PC-9 (cell line): ENCODE data around the gene ERC1. TPM values are rescaled to one million over a fixed set of nuclear protein-coding genes. Genes with fewer than 3 reads are reported as not detected.

Source experiments
- BruUV-seq: library from RNA; stranded (reverse); fragments of 400-500 nt; replicated peaks from 2 replicates; lab custom pipeline; 2021; lab: Mats Ljungman, UMichigan
- CTCF ChIA-PET: fragments of 300-600 bp; sonication (Branson Sonifier 250); formaldehyde crosslinking; loops from one replicate; lab custom pipeline; 2022; ENCODE audit warnings: antibody characterized with exemption; lab: Charles Lee
- POLR2A ChIA-PET: fragments of 300-600 bp; sonication (Branson Sonifier 250); formaldehyde crosslinking; loops from one replicate; lab custom pipeline; 2022; ENCODE audit warnings: antibody characterized with exemption; ENCODE audit not compliant: unreplicated experiment; lab: Charles Lee
- DNase-seq, 2 experiments: peaks; one replicate each; pipeline versions ENCODE4 v3.0.0 to v3.0.0-alpha.2; 2015 to 2022; ENCODE audit warnings: mixed read lengths in 1 of 2
- H2AFZ ChIP-seq: fragments of 200-600 bp; sonication (generic); 2 replicates; pipeline ENCODE4 v1.8.1; 2017; ENCODE audit warnings: antibody characterized with exemption
- H3F3A ChIP-seq: fragments of 200-600 bp; sonication (generic); 2 replicates; pipeline ENCODE4 v1.8.1; 2017; ENCODE audit warnings: antibody characterized with exemption, mild to moderate bottlenecking, low read depth; ENCODE audit not compliant: insufficient read depth
- H3K27ac ChIP-seq: fragments of 200-600 bp; sonication (generic); 2 replicates; pipeline ENCODE4 v1.6.1; 2016; ENCODE audit warnings: mixed run types
- H3K27me3 ChIP-seq: fragments of 200-600 bp; sonication (generic); 2 replicates; pipeline ENCODE4 v1.6.1; 2016; ENCODE audit warnings: low read depth, mixed run types; ENCODE audit not compliant: insufficient read depth
- H3K36me3 ChIP-seq: fragments of 200-600 bp; sonication (generic); 2 replicates; pipeline ENCODE4 v1.6.1; 2016; ENCODE audit warnings: low read depth, mixed run types
- H3K4me1 ChIP-seq: fragments of 200-600 bp; sonication (generic); replicated peaks from 2 replicates; pipeline ENCODE4 v1.6.1; 2016; ENCODE audit warnings: mixed run types; ENCODE audit not compliant: insufficient read depth
- H3K4me2 ChIP-seq: fragments of 200-600 bp; sonication (generic); 2 replicates; pipeline ENCODE4 v1.6.1; 2017; ENCODE audit warnings: mixed run types
- H3K4me3 ChIP-seq: fragments of 200-600 bp; sonication (generic); 2 replicates; pipeline ENCODE4 v1.6.1; 2016; ENCODE audit warnings: mixed run types
- H3K79me2 ChIP-seq: fragments of 200-600 bp; sonication (generic); 2 replicates; pipeline ENCODE4 v1.6.1; 2017; ENCODE audit warnings: low read depth, mixed run types
- H3K9me2 ChIP-seq: fragments of 200-600 bp; sonication (generic); 2 replicates; pipeline ENCODE4 v1.8.1; 2017; ENCODE audit warnings: mild to moderate bottlenecking; ENCODE audit not compliant: insufficient read depth
- H3K9me3 ChIP-seq: fragments of 200-600 bp; sonication (generic); 2 replicates; pipeline ENCODE4 v1.8.1; 2016; ENCODE audit warnings: low read depth; ENCODE audit not compliant: insufficient read depth
- H4K20me1 ChIP-seq: fragments of 200-600 bp; sonication (generic); 2 replicates; pipeline ENCODE4 v1.8.1; 2017; ENCODE audit not compliant: insufficient read depth
- EZH2 ChIP-seq: fragments of 200-600 bp; sonication (generic); IDR thresholded peaks from 2 replicates; pipeline ENCODE4 v1.8.0; 2017; ENCODE audit warnings: antibody characterized with exemption, low read depth
- intact Hi-C: fragments of 100-400 bp; cut with micrococcal nuclease; formaldehyde crosslinking; loops from one replicate; pipeline ENCODE4 v1.10.0; 2022; ENCODE audit not compliant: unreplicated experiment
- total RNA-seq: library from RNA; stranded (reverse); gene quantifications from 2 replicates; pipeline ENCODE4 v1.2.3, GENCODE V29; 2021
- TF ChIP-seq, protein P1 (sequence below): fragments of 200-600 bp; sonication (generic); conservative IDR thresholded peaks from 2 replicates; pipeline ENCODE4 v1.6.1; 2017; ENCODE audit warnings: mixed run types, antibody characterized with exemption, mild to moderate bottlenecking, moderate library complexity

Gene ERC1
- total RNA-seq, 1 experiment from 2014 or later, result 52.0 TPM

DNA sequence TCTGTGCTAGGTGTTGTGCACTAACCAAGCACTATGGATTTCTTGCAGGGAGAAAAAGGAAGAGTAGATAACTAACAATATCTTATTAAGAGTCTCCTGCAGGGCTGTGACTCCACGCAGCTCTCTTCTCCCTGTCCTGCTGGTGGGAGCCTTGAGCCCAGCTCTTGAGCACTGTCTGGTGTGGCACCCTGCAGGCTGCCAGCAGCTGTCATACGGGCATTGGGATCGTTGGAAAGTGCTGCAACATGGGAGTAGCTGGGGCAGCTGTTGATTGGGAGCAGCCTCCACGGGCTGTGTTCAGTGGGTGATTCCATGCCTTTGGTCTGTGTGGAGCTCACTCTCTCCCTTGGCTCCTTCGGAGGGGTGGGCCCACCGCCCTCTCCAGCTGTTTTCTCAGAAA lies 478.0 kb downstream of the ERC1 start:
- CTCF ChIA-PET, result no interaction called here
- TF ChIP-seq EZH2, result no peak
- TF ChIP-seq, protein P1, sequence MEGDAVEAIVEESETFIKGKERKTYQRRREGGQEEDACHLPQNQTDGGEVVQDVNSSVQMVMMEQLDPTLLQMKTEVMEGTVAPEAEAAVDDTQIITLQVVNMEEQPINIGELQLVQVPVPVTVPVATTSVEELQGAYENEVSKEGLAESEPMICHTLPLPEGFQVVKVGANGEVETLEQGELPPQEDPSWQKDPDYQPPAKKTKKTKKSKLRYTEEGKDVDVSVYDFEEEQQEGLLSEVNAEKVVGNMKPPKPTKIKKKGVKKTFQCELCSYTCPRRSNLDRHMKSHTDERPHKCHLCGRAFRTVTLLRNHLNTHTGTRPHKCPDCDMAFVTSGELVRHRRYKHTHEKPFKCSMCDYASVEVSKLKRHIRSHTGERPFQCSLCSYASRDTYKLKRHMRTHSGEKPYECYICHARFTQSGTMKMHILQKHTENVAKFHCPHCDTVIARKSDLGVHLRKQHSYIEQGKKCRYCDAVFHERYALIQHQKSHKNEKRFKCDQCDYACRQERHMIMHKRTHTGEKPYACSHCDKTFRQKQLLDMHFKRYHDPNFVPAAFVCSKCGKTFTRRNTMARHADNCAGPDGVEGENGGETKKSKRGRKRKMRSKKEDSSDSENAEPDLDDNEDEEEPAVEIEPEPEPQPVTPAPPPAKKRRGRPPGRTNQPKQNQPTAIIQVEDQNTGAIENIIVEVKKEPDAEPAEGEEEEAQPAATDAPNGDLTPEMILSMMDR, result no peak
- Histone ChIP-seq H3K27me3 (no peaks in the 10 kb centered on the region), H2AFZ (no peak overlapping the region), H3K27ac (no peak overlapping the region), H3K79me2 (no peaks in the 10 kb centered on the region), H3K36me3 (no peaks in the 10 kb centered on the region), H3K9me3 (no peaks in the 10 kb centered on the region), H4K20me1 (no peaks in the 10 kb centered on the region), H3K4me2 (no peak overlapping the region), H3K9me2 (no peaks in the 10 kb centered on the region), H3K4me1 (peaks cover 18% of the 10 kb centered on the region), H3F3A (peaks cover 15% of the 10 kb centered on the region), H3K4me3 (no peak overlapping the region)
- POLR2A ChIA-PET, result no interaction called here
- intact Hi-C loops, result no loop called here
- no peak for DNase-seq
- BruUV-seq, result no TSS peak

DNA sequence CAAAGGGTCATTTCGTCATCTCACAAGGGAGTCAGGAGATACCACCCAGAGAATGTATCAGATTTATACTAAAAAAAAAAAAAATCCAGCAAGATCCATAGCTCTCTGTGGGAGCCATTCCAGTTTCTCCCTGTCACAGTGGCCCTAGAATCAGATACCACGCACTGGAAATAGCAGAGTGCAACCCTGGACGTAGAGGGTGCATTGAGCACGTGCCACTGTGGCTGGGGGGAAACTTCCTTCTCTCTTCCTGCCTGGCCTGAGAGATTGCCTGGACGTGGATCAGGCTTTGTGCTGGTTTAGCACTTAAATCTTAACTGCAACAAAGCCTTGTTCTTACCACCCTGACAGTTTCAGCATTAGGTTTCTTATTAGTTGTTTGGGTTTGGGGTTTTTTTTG lies 479.0 kb downstream of the ERC1 start:
- Histone ChIP-seq H3F3A (peaks cover 24% of the 10 kb centered on the region), H3K4me2 (no peak overlapping the region), H3K4me1 (peaks cover 27% of the 10 kb centered on the region), H3K9me3 (no peaks in the 10 kb centered on the region), H3K27ac (no peak overlapping the region), H3K79me2 (no peaks in the 10 kb centered on the region), H3K4me3 (no peak overlapping the region), H3K27me3 (no peaks in the 10 kb centered on the region), H2AFZ (no peak overlapping the region), H4K20me1 (no peaks in the 10 kb centered on the region), H3K9me2 (no peaks in the 10 kb centered on the region), H3K36me3 (no peaks in the 10 kb centered on the region)
- ChIA-PET POLR2A (interaction anchor here (0.6 kb wide), 1 partner anchor 682 kb away, joined by 6 read pairs; no protein-coding TSS in a partner anchor), CTCF (no interaction called here)
- intact Hi-C loops, result no loop called here
- no peak for DNase-seq
- BruUV-seq, result no TSS peak
- no peak for TF ChIP-seq EZH2
- TF ChIP-seq, protein P1, result no peak

DNA sequence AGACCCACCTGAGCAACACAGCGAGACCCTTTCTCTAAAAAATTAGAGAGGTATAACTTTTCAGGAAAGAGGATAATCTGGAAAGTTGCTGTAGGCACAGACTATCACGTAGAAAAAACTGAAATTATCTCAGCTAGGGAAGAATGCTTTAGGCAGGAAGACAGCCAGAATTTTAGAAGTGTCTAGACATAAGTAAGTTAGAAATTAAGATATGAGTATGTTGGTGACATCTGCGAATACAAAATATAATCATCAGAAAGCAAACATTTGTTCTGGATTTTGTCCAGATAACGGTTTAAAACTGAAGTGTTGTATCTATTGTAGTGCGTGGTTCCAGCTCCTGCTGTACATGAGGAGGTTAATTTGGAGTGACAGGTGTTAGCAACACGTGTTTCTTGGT lies 480.2 kb downstream of the ERC1 start:
- Histone ChIP-seq H3F3A (peaks cover 31% of the 10 kb centered on the region), H3K27me3 (no peaks in the 10 kb centered on the region), H3K4me3 (no peak overlapping the region), H3K4me2 (no peak overlapping the region), H3K27ac (no peak overlapping the region), H3K4me1 (peaks cover 34% of the 10 kb centered on the region), H3K9me2 (no peaks in the 10 kb centered on the region), H2AFZ (no peak overlapping the region), H4K20me1 (no peaks in the 10 kb centered on the region), H3K36me3 (no peaks in the 10 kb centered on the region), H3K9me3 (no peaks in the 10 kb centered on the region), H3K79me2 (no peaks in the 10 kb centered on the region)
- BruUV-seq, result no TSS peak
- TF ChIP-seq, protein P1, result no peak
- no peak for TF ChIP-seq EZH2
- CTCF ChIA-PET, result no interaction called here
- intact Hi-C loops, result no loop called here
- POLR2A ChIA-PET, result interaction anchor here (0.5 kb wide), 1 partner anchor 104 kb away, joined by 3 read pairs; no protein-coding TSS in a partner anchor
- no peak for DNase-seq
